HG02884 (cell line): ENCODE data around the gene GPANK1.

Experiments used
- ATAC-seq: cut with Tn5 transposase; IDR thresholded peaks from one replicate; pipeline ENCODE4 v1.9.1; 2021; ENCODE audit warnings: mild to moderate bottlenecking, moderate library complexity; ENCODE audit not compliant: unreplicated experiment

GPANK1 gene

DNA sequence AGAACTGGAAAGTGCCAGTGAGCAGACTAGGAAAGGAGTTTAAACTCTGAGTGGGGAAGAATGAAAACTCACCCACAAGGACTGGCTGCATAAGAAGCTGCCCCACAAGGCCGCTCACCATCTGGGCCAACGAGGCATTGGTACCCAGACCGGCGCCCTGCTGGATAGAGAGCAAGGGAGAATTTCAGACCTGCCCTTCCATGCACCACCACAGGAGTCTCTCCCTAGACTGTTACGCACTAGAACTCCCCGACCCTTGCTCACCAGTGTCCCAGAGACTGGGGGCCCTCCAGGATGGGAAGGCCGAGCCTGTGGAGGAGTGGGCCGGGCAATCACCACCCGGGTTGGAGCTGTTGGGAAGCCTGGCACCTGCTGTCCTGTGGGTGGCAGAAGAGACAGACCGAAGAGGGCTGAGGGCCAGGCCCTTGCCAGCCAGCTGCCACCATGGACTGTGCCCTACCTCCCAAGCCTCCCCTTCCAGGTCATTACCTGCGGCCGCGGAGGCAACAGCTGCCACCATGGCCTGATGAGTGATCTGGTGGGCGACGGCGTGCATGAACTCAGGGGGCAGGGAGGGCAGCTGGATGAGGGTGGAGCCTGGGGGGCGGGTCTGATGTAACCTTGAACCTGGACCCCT, 20.9 kb downstream of the GPANK1 start:
- no peak for ATAC-seq

DNA sequence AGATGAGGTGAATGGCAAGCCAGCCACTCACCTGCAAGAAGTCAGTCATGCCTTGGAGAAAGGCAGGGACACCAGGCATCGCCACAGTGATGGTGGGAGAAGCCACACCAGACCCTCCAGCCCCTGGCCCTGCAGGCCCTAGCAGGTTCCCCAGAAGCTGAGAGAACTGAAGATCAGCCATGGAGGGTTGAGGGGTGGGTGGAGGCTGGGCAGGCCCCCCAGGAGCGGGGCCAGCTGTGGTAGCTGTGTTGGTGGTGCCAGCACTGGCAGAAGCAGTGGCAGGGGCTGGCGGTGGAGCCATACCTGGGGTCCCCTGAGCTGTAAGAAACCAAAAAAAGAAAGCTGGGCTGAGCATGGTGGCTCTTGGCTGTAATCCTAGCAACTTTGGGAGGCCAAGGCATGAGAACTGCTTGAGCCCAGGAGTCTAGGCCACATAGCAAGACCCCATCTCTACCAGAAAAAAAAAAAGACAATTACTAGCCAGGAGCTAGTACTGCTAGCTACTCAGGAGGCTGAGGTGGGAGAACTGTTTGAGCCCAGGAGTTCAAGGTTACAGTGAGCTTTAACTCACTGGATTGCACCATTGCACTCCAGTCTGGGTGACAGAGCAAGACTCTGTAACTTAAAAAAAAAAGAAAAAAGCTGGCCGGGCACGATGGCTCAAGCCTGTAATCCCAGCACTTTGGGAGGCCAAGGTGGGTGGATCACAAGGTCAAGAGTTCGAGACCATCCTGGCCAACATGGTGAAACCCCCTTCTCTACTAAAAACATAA, 21.8 kb downstream of the GPANK1 start:
- ATAC-seq = no peak

DNA sequence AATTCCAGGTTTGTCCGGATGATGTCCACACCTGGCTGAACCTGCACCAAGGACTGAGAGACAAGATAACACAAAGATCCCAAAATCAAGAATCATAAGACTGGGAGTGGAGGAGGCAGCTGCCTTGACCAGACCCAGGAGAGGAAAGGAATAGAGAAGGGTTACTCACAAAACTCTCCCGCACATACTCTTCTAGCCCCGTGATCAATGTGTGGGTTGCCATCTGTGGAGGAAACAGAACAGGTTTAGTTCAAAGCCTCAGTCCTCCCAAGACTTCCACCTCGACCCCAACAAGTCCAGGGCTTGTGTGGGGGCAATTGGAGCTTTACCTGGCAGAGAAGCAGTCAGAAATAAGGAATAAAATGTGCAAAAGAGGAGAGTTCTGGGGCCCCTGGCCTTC, 23.4 kb downstream of the GPANK1 start:
- ATAC-seq = no peak

- ATAC-seq = no peak
Observed at GRCh38 chr6:31640612-31641011, 24.2 kb downstream of the GPANK1 start.

GRCh38 chr6:31639449-31639861, 25.3 kb downstream of the GPANK1 start:
- no peak for ATAC-seq

- ATAC-seq = no peak
Observed at GRCh38 chr6:31639043-31639442, 25.8 kb downstream of the GPANK1 start.

GRCh38 chr6:31636698-31637596, 27.9 kb downstream of the GPANK1 start:
- no peak for ATAC-seq

- no peak for ATAC-seq
Observed at GRCh38 chr6:31634969-31635575, 29.7 kb downstream of the GPANK1 start.

DNA sequence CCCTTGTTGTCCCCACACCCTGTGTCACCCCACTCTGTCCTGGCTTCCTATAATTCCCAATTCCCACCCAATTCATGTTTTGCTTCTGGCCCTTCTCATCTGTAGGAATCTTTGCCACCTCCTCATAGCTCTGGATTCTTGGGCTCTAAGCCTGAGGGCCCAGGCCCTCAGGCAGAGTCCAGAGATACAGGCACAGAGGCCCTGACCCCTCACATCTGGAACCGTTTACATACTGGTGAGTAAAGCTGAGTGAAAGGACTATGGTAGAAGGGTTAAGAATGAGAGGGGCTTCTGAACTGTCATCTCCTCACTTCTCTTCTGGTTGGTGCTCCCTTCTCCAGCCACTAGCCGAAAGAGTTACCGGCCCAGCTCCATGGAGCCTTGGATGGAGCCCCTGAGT, 30.7 kb downstream of the GPANK1 start:
- ATAC-seq = no peak

GRCh38 chr6:31633447-31633846, 31.4 kb downstream of the GPANK1 start:
- ATAC-seq = no peak

DNA sequence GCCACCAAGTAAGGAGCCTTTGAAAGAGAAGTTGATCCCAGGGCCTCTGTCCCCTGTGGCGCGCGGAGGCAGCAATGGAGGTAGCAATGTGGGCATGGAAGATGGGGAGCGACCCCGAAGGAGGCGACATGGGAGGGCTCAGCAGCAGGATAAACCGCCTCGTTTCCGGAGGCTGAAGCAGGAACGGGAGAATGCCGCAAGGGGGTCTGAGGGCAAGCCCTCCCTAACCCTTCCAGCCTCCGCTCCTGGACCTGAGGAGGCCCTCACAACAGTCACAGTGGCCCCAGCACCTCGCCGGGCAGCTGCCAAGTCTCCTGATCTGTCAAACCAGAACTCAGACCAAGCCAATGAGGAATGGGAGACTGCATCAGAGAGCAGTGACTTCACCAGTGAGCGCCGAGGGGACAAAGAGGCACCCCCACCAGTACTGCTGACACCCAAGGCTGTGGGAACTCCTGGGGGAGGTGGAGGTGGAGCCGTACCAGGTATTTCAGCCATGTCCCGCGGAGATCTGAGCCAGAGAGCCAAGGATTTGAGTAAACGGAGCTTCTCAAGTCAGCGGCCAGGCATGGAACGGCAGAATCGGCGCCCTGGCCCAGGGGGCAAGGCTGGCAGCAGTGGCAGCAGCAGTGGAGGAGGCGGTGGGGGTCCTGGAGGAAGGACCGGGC, 32.4 kb downstream of the GPANK1 start:
- ATAC-seq = no peak

DNA sequence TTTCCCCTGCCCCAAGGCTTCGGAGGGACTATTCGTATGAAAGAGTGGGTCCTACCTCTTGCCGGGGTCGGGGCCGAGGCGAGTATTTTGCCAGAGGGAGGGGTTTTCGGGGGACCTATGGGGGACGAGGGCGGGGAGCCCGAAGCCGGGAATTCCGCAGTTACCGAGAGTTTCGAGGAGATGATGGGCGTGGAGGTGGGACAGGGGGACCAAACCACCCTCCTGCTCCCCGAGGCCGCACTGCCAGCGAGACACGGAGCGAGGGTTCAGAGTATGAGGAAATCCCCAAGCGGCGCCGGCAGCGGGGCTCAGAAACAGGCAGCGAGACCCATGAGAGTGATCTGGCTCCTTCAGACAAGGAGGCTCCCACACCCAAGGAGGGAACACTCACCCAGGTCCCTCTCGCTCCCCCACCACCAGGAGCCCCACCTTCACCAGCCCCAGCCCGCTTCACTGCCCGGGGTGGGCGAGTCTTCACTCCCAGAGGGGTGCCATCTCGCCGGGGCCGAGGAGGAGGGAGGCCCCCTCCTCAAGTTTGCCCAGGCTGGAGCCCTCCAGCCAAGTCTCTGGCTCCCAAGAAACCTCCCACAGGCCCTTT, 33.0 kb downstream of the GPANK1 start:
- ATAC-seq = no peak

DNA sequence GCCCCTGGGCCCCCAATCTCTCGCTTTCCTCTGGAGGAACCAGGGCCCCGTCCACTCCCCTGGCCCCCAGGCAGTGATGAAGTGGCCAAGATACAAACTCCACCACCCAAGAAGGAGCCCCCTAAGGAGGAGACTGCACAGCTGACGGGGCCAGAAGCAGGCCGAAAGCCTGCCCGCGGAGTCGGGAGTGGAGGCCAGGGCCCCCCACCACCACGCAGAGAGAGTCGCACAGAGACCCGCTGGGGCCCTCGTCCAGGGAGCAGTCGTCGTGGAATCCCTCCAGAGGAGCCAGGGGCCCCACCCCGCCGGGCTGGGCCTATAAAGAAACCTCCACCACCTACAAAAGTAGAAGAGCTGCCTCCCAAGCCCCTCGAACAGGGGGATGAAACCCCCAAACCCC, 33.6 kb downstream of the GPANK1 start:
- no peak for ATAC-seq

DNA sequence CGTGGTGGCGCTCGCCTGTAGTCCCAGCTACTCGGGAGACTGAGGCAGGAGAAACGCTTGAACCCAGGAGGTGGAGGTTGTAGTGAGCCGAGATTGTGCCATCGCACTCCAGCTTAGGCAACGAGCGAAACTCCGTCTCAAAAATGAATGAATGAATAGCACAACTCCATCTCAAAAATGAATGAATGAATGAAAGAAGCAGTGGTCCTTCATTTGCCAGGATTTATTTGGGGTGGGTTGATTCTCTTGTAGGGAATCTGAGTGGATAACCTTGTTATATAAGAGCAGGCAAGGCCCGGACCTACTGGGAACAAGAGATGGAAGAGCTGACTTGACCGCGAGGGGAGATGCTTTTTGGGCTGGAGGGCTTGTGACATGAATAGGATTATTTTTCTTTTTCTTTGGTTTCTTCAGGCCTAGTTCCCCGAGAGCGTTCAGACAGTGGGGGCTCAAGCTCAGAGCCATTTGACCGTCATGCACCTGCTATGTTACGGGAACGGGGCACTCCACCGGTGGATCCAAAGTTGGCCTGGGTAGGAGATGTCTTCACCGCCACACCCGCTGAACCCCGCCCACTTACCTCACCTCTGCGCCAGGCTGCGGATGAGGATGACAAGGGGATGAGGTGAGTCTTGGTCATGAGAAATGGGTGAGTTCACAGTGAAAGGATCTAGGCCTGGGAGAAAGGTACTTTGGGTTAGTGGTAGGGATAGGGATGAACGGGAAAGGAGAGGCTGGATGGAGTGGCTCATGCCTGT, 34.4 kb downstream of the GPANK1 start:
- ATAC-seq = no peak

DNA sequence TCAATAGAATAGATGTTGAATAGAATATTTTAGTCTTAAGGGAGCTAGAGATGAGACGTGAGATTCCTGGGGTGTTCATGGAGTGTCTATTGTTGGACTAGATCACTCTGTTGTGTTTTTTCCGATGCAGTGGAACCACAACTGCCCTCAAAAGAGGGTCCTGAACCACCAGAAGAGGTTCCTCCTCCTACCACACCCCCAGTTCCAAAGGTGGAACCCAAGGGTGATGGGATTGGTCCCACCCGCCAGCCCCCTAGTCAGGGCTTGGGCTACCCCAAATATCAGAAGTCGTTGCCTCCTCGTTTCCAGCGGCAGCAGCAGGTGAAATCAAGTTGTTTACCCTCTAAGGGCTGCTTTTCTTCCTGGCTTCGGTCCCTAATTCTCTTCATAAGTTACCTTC, 35.8 kb downstream of the GPANK1 start:
- no peak for ATAC-seq

DNA sequence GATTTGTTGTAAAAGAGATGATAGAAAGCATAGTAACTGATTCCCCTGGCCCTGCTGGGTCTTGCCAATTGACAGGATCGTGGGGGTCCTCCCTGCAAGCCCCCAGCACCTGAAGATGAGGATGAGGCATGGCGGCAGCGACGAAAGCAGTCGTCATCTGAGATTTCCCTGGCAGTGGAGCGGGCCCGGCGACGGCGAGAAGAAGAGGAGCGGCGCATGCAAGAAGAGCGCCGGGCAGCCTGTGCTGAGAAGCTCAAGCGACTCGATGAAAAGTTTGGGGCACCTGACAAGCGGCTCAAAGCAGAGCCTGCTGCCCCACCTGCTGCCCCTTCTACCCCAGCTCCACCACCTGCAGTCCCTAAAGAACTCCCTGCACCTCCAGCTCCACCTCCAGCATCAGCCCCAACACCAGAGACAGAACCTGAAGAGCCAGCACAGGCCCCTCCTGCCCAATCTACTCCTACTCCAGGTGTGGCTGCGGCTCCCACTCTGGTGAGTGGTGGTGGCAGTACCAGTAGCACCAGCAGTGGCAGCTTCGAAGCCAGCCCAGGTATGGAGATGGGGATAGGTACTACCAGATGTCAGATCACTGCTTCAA, 37.0 kb downstream of the GPANK1 start:
- ATAC-seq = no peak

GRCh38 chr6:31626952-31627351, 37.8 kb downstream of the GPANK1 start:
- no peak for ATAC-seq

- no peak for ATAC-seq
Observed at GRCh38 chr6:31624070-31624469, 40.7 kb downstream of the GPANK1 start.

DNA sequence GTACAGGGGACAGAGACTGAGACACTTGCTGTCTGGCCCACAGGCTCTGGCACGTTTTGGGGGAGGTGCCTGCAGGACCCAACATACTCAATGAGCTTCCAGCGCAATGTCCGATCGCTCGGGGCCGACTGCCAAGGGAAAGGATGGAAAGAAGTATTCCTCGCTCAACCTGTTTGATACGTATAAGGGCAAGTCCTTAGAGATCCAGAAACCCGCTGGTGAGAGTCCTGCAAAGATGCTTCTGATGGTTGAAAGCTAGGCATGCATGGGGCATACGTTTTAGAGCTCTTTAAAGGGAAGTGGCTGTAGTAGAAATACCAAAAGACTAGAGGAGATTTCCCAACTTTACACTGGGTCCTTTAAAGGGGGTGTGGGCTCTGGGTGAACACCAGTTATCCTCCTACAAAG, 42.1 kb downstream of the GPANK1 start:
- ATAC-seq = no peak
